ENCODE measurements around the gene POC5. TPM values are rescaled to one million over a fixed set of nuclear protein-coding genes. Genes with fewer than 3 reads are reported as not detected.
A peak's percentile ranks its signal among the peaks of the same experiment; 100 is the strongest.
"Not testable (repeated sequence)": the region's sequence is repeated elsewhere in the genome, so short reads cannot be mapped to it uniquely, and the experiment has no call there.

The POC5 gene
- total and polyA plus RNA-seq, 2 of the 8 experiments (the other 6 are each of a cell fraction or from before 2014, with no cell fraction given) = 11.2 to 12.1 TPM

- DNase-seq (ENCODE audit: low read depth in 1 of 2, low spot score in 2 of 2) = peak in 1 of 2 experiments; percentile 56
- H3K23me2 ChIP-seq (ENCODE audit: low read depth, low read length); H2AFZ ChIP-seq (ENCODE audit: low read length); H3K9me3 ChIP-seq (ENCODE audit: insufficient read depth in 2 of 2, low read depth in 1 of 2, low read length in 1 of 2); H3K23ac ChIP-seq (ENCODE audit: insufficient read length); H4K20me1 ChIP-seq (replicated peaks in 1 of 2; ENCODE audit: control insufficient read depth in 1 of 2, insufficient read depth in 2 of 2, low read length in 2 of 2); H3K79me1 ChIP-seq (ENCODE audit: low read depth, low read length); H2BK20ac ChIP-seq (ENCODE audit: low read length); FAIRE-seq; H3K18ac ChIP-seq (ENCODE audit: extremely low read depth, low read length); H2BK5ac ChIP-seq (ENCODE audit: low read depth, low read length); H3K9ac ChIP-seq (replicated peaks in 1 of 4; ENCODE audit: extremely low read depth in 1 of 4, low read depth in 3 of 4, low read length in 3 of 4); H3K27ac ChIP-seq (ENCODE audit: low read depth, low read length); H2AK5ac ChIP-seq (ENCODE audit: low read depth, low read length); H2BK15ac ChIP-seq (ENCODE audit: low read length); H4K91ac ChIP-seq (replicated peaks; ENCODE audit: insufficient read length, low read length); H4K5ac ChIP-seq (ENCODE audit: insufficient read length, low read depth, low read length); POLR2A ChIA-PET (ENCODE audit: partially characterized antibody); H2BK120ac ChIP-seq (replicated peaks; ENCODE audit: low read depth, low read length); H2BK12ac ChIP-seq (ENCODE audit: low read depth, low read length); H3K79me2 ChIP-seq (ENCODE audit: control insufficient read depth in 1 of 2, insufficient read depth in 2 of 2, low read length in 2 of 2); H3K56ac ChIP-seq (replicated peaks; ENCODE audit: insufficient read length, low read depth, low read length); H3K27me3 ChIP-seq (replicated peaks in 1 of 4; ENCODE audit: control insufficient read depth in 3 of 4, extremely low read depth in 1 of 4, insufficient read depth in 3 of 4, low read length in 3 of 4); H4K8ac ChIP-seq (ENCODE audit: extremely low read depth, insufficient read depth, low read length); H3K4ac ChIP-seq (replicated peaks; ENCODE audit: insufficient read length, low read depth, low read length); H3K14ac ChIP-seq (ENCODE audit: insufficient read length); H3K4me1 ChIP-seq (replicated peaks in 1 of 4; ENCODE audit: control insufficient read depth in 3 of 4, insufficient read depth in 4 of 4, low read length in 3 of 4): not testable (repeated sequence)
- peak overlapping the region in 1 of 4 experiments; percentile 16; a peak in 1 of 8 replicates for H3K4me3 ChIP-seq (ENCODE audit: extremely low read depth in 1 of 4, insufficient read depth in 2 of 4, low read depth in 3 of 4, low read length in 4 of 4)
- WGBS, 2 experiments (ENCODE audit: extremely low coverage in 1 of 2, insufficient coverage in 1 of 2, insufficient read length in 1 of 2, insufficient replicate concordance in 2 of 2, low coverage in 1 of 2, low lambda C conversion rate in 2 of 2, missing lambda C conversion rate in 1 of 2) = 73% methylated on average over 22 of the region's 22 CpGs; no CpG with 5 or more reads in 1 of the 2 experiments
- CTCF ChIA-PET (ENCODE audit: partially characterized antibody) = interaction anchor here (0.7 kb wide), 1 partner anchor 682 kb away, joined by 4 read pairs; no protein-coding TSS in a partner anchor
- H3K4me2 ChIP-seq (ENCODE audit: insufficient read depth in 1 of 2, low read depth in 2 of 2, low read length in 2 of 2) = peak overlapping the region in 1 of 2 experiments; percentile 35; a peak in 2 of 4 replicates
- 0 out of 2 replicates have a peak, but pooled peaks have one; percentile 19 for TF ChIP-seq TAF1 (IDR thresholded peaks at IDR 0.05; ENCODE audit: low read depth, low read length)
- H3K36me3 ChIP-seq (ENCODE audit: control insufficient read depth in 2 of 4, insufficient read depth in 4 of 4, low read length in 3 of 4) = peaks cover 0 to 12% (median 0%) of the 10 kb centered on the region in 4 experiments; a peak in 3 of 8 replicates
These were observed 21.5 kb downstream of the POC5 start for GRCh38 chr5:75695472-75696351.

Data from H1 (cell line).